ENCODE measurements around the gene ABR. TPM values are rescaled to one million over a fixed set of nuclear protein-coding genes. Genes with fewer than 3 reads are reported as not detected.
A peak's percentile ranks its signal among the peaks of the same experiment; 100 is the strongest.
"Not testable (repeated sequence)": the region's sequence is repeated elsewhere in the genome, so short reads cannot be mapped to it uniquely, and the experiment has no call there.

Gene ABR
- total RNA-seq, 1 donor from 2014 or later = 158 TPM

- no peak for DNase-seq (ENCODE audit: low spot score)
- intact Hi-C loops (cut with DNase I) = no loop called here
These were observed 22.9 kb downstream of the ABR start for GRCh38 chr17:1156864-1157263.

- no peak for DNase-seq (ENCODE audit: low spot score)
- intact Hi-C loops (cut with DNase I) = no loop called here
These were observed 25.1 kb downstream of the ABR start for GRCh38 chr17:1154704-1155103.

DNA sequence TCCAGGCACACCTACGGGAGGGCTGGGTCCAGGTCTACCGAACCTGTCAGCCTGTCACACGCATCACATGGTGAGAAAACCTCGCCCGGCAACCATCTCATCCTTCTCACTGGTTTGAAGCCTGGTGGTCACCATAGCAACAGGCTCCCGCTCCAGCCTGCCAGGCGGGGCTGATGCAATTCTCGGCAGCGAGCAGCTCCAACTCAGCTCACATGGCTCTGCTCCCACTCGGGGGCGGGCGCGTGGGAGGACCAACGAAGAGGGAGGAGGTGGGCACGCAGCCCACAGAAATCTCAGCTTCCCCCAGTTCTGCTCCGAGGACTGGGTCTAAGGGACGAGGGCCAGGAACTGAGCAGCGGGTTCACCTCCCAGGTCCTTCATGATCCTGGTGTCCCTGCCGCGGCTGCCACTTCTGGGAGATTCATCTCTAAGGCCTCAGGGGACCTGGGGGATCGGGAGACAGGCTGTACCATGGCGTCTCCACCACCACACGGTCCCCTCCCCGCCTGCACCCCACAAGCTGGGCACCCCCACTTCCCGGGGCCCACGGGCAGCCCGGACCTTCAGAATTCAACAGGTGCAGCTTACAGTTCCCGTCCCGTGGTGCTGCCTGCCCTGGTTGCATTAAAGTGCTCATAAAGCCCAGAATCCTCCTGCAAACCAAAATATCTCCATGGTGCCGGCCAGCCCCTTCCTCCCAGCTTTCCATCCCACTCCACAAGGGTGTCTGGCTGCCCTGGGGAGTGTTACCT lies 25.8 kb downstream of the ABR start:
- DNase-seq (ENCODE audit: low spot score) = no peak
- intact Hi-C loops (cut with DNase I) = no loop called here

DNA sequence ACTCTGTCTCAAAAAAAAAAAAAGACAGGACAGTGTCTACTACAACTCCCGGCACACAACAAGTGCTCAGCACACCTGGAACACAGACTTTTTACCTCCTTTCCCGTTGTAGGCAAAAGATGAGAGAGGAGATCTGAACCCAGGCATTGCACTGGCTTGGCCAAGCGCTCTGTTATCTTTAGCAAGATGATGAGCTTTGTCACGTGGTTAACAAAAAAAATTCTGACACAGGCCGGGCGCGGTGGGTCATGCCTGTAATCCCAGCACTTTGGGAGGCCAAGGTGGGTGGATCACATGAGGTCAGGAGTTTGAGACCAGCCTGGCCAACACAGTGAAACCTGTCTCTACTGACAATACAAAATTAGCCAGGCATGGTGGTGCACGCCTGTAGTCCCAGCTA lies 27.2 kb downstream of the ABR start:
- DNase-seq (ENCODE audit: low spot score); intact Hi-C loops (cut with DNase I): not testable (repeated sequence)

DNA sequence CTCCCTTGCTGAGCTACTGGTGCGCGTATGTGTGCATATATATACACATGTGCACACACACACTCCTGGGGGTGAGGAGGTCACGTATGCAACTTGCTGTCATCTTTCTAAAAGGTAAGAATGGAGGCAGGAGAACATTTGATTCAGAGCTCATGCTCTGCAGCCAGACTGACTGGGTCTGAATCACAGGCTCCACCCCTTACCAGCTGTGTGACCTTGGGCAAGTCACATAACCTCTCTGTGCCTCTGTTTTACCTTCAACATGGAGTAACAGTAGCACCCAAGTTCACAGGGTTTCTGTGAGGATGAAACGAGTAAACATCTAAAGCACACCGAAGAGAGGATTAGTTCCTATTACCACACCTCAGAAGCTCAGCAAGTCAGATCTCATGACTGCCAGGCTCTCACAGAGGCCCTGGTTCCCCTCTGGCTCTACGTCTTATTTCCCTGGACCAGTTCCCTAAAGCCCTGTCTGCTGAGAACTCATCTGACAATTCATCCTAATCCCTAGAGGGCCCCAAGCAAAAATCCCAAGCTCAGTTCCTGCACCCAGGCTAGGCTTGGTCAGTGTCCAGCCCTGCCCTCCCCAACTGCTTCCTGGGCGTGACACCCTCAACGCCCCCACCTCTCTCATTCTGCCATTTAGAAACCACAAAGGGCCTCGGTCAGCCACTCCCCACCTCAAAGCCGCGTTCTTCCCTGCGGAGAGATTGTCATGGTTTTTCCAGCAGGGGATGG lies 28.7 kb downstream of the ABR start:
- no peak for DNase-seq (ENCODE audit: low spot score)
- intact Hi-C loops (cut with DNase I) = no loop called here

DNA sequence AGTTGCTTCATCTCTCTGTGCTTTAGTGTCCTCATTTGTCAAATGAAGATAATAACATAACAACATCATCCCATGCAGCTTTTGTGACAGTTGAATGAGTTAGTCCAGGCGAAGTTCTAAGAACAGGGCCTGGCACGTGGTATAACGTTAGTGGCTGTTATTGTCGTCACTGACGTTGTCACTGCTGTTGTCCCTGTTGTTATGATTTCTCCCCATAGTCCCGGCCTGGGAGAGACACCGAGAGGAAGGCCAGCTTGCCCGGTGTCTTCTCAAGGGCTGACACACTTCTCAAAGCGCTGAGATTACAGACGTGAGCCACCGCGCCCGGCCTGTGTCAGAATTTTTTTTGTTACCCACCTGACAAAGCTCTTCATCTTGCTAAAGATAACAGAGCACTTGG lies 29.9 kb downstream of the ABR start:
- intact Hi-C loops (cut with DNase I) = no loop called here
- DNase-seq (ENCODE audit: low spot score) = no peak

GRCh38 chr17:1147664-1148063 lies 32.1 kb downstream of the ABR start:
- DNase-seq (ENCODE audit: low spot score) = no peak
- intact Hi-C loops (cut with DNase I) = loop anchor here (1.0 kb wide), 1 partner anchor 24 kb away; no protein-coding TSS in a partner anchor

DNA sequence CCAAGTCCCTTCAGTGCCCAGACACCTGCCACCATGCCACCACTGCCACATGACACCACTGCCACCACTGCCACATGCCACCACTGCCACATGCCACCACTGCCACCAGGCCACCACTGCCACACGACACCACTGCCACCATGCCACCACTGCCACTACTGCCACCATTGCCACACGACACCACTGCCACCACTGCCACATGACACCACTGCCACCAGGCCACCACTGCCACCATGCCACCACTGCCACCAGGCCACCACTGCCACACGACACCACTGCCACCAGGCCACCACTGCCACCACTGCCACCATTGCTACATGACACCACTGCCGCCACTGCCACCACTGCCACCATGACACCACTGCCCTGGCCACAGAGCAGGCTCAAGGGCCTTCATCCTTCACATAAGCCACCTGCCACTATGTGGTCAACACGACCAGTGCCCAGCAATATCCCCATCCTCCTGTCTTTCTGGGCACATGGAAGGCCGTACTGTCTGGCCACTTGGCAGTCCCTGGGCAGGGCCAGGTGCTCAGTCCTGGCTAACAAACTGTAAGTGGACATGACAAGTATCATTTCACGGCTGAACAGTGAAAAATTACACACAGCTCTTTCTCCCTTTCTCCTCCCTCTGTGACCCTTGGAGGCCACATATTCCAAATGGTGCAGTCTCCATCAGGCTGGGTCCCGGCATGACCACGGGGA lies 33.1 kb downstream of the ABR start:
- intact Hi-C loops (cut with DNase I) = loop anchor here (1.0 kb wide), 1 partner anchor 23 kb away; no protein-coding TSS in a partner anchor
- DNase-seq (ENCODE audit: low spot score) = no peak

DNA sequence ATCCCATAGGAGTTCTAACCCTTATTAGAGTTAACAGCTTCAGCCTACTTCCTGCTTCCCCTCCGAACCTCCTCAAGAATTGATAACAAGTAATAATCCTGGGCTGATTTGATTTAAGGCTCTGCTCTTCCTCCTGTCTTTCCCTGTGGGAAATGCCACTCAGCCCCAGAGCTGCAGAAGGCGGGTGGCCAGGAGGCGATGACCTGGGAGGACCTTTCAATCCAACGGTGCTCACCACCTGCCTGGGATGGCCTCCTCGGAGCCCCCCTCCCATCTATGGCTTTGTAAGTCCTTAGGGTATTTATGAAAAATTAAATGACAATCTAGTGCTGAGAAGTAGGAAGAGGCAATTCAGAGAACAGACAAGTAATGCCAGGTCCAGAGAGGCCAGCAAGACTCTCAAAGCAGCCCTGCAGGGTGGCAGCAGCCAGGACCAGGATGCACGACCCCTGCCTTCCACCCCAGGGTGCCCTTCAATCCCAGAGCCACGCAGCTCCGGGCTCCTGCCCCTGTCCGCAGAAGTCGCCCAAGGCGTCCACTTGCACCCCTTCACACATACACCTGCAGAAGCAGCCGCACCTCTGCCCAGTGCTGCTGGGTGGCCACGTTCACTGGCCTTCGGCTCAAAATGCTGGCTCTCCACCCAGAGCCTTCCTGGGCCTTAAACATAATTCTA lies 34.3 kb downstream of the ABR start:
- intact Hi-C loops (cut with DNase I) = no loop called here
- no peak for DNase-seq (ENCODE audit: low spot score)

GRCh38 chr17:1144162-1144561 lies 35.6 kb downstream of the ABR start:
- no peak for DNase-seq (ENCODE audit: low spot score)
- intact Hi-C loops (cut with DNase I) = no loop called here

- no peak for DNase-seq (ENCODE audit: low spot score)
- intact Hi-C loops (cut with DNase I) = no loop called here
These were observed 36.2 kb downstream of the ABR start for GRCh38 chr17:1143573-1143972.

DNA sequence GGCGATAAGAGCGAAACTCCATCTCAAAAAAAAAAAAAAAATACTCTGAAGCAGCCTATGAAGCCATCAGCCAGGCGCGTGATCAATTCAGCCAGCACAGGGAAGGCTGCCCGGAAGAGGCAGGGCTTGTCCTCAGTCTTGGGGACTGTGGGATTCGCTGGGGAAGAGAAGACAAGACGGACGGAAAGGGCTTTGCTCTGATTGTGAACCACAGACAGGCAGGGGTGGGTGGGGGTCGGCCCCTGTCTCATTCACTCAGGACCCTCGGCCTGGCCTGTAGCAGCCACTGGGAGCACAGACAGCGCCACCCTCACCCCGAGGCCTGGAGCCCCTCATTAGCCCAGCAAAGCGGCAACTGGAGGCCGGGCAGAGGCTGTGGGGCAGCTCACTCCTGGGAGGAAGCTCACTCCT lies 37.2 kb downstream of the ABR start:
- intact Hi-C loops (cut with DNase I) = no loop called here

GRCh38 chr17:1137465-1137894 lies 42.3 kb downstream of the ABR start:
- intact Hi-C loops (cut with DNase I) = no loop called here
- no peak for DNase-seq (ENCODE audit: low spot score)

More for the DNA sequence above, 37.2 kb downstream of the ABR start:
- no peak for DNase-seq (ENCODE audit: low spot score)

- no peak for DNase-seq (ENCODE audit: low spot score)
- intact Hi-C loops (cut with DNase I) = no loop called here
These were observed 43.0 kb downstream of the ABR start for GRCh38 chr17:1136748-1137147.

- intact Hi-C loops (cut with DNase I) = no loop called here
- DNase-seq (ENCODE audit: low spot score) = peak; percentile 86
These were observed 45.0 kb downstream of the ABR start for GRCh38 chr17:1134634-1135324.

DNA sequence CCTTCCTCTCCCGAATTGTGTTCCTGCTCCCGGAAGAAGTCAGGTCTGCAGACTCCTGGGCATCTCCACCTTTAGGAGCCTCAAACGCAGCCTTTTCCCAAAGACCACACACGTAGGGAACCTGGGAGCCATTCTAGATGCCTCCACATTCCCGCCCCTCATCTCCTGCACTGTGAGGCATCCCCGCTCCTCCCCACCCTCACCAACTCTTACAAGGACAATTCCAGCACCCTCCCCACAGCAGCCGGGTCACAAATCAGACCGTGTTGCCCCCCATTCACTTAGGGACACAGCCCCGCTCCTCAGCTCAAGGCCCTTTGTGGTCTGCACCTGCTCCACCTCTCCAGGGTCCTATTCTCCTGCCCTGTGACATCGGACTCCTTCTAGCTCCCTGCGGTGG lies 49.6 kb downstream of the ABR start:
- DNase-seq (ENCODE audit: low spot score) = no peak
- intact Hi-C loops (cut with DNase I) = no loop called here

GRCh38 chr17:1128463-1128862 lies 51.3 kb downstream of the ABR start:
- intact Hi-C loops (cut with DNase I); DNase-seq (ENCODE audit: low spot score): not testable (repeated sequence)

- DNase-seq (ENCODE audit: low spot score) = no peak
- intact Hi-C loops (cut with DNase I) = no loop called here
These were observed 52.8 kb downstream of the ABR start for GRCh38 chr17:1126801-1127550.

All from cardiac septum (tissue), 1 donor.